Calu3 (cell line): ENCODE results near the gene DPP9. TPM values are rescaled to one million over a fixed set of nuclear protein-coding genes. Genes with fewer than 3 reads are reported as not detected.

ENCODE experiments used
- BruUV-seq: library from RNA; stranded (reverse); fragments of 400-500 nt; replicated peaks from 2 replicates; lab custom pipeline; 2021; lab: Mats Ljungman, UMichigan
- CTCF ChIA-PET: fragments of 300-600 bp; sonication (Branson Sonifier 250); formaldehyde crosslinking; loops from one replicate; lab custom pipeline; 2022; ENCODE audit warnings: antibody characterized with exemption; lab: Charles Lee
- DNase-seq: peaks from one replicate; pipeline ENCODE4 v3.0.0; 2022
- H3K27ac Mint-ChIP-seq: one replicate; pipeline ENCODE4 v1.8.0; 2022; ENCODE audit warnings: mixed read lengths; ENCODE audit not compliant: unreplicated experiment
- H3K27me3 Mint-ChIP-seq: one replicate; pipeline ENCODE4 v1.8.0; 2022; ENCODE audit warnings: mixed read lengths; ENCODE audit not compliant: unreplicated experiment
- H3K36me3 Mint-ChIP-seq: one replicate; pipeline ENCODE4 v1.8.0; 2022; ENCODE audit warnings: mild to moderate bottlenecking, moderate library complexity, mixed read lengths; ENCODE audit not compliant: insufficient read depth, unreplicated experiment
- H3K4me1 Mint-ChIP-seq: one replicate; pipeline ENCODE4 v1.8.0; 2022; ENCODE audit warnings: mild to moderate bottlenecking, low read depth, mixed read lengths; ENCODE audit not compliant: unreplicated experiment
- H3K4me3 Mint-ChIP-seq: one replicate; pipeline ENCODE4 v1.8.0; 2022; ENCODE audit warnings: mild to moderate bottlenecking, low read depth, moderate library complexity, mixed read lengths; ENCODE audit not compliant: unreplicated experiment
- H3K9me3 Mint-ChIP-seq: one replicate; pipeline ENCODE4 v1.8.0; 2022; ENCODE audit warnings: low read depth, mixed read lengths; ENCODE audit not compliant: unreplicated experiment
- CTCF ChIP-seq: fragments of 200-600 bp; IDR thresholded peaks from one replicate; pipeline ENCODE4 v1.8.0; 2022; ENCODE audit warnings: antibody characterized with exemption; ENCODE audit not compliant: unreplicated experiment
- intact Hi-C: fragments of 100-400 bp; cut with micrococcal nuclease; formaldehyde crosslinking; loops from one replicate; pipeline ENCODE4 v1.10.0; 2022; ENCODE audit not compliant: unreplicated experiment
- total RNA-seq: library from RNA; stranded (reverse); gene quantifications from 2 replicates; pipeline ENCODE4 v1.2.3, GENCODE V29; 2022

The DPP9 gene
- total RNA-seq, 1 experiment from 2014 or later: 59.2 TPM

DNA sequence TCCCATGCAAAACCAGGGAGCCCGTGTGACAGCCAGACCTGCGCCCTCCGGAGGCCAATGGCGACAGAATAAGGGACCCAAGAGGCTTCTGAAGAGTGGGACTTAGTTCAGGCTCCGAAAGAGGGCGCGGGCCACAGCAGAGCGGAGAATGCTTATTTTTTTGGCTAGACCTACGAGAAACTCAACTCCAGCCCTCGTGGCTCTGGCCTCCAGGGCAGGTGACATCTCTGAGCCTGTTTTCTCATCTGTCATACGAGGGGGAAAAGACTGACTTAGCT, 23.0 kb downstream of the DPP9 start:
- peaks cover 62% of the 10 kb centered on the region for H3K36me3 Mint-ChIP-seq
- DNase-seq: no peak
- no TSS peak for BruUV-seq
- no peaks in the 10 kb centered on the region for H3K9me3 Mint-ChIP-seq
- H3K27me3 Mint-ChIP-seq: no peaks in the 10 kb centered on the region
- no peak for TF ChIP-seq CTCF
- no peak overlapping the region for H3K27ac Mint-ChIP-seq
- intact Hi-C loops: no loop called here
- H3K4me1 Mint-ChIP-seq: peaks cover 4% of the 10 kb centered on the region
- CTCF ChIA-PET: no interaction called here
- no peak overlapping the region for H3K4me3 Mint-ChIP-seq

- CTCF ChIA-PET: no interaction called here
- no TSS peak for BruUV-seq
- H3K36me3 Mint-ChIP-seq: peaks cover 62% of the 10 kb centered on the region
Observed at GRCh38 chr19:4699826-4700692, 23.6 kb downstream of the DPP9 start.

GRCh38 chr19:4697304-4697703, 26.3 kb downstream of the DPP9 start:
- Mint-ChIP-seq H3K27me3 (no peaks in the 10 kb centered on the region), H3K36me3 (peaks cover 65% of the 10 kb centered on the region), H3K4me1 (peaks cover 12% of the 10 kb centered on the region), H3K4me3 (no peak overlapping the region), H3K27ac (no peak overlapping the region), H3K9me3 (no peaks in the 10 kb centered on the region)
- no TSS peak for BruUV-seq
- TF ChIP-seq CTCF: no peak
- no peak for DNase-seq
- CTCF ChIA-PET: no interaction called here
- intact Hi-C loops: no loop called here

More at GRCh38 chr19:4699826-4700692, 23.6 kb downstream of the DPP9 start:
- no peaks in the 10 kb centered on the region for H3K27me3 Mint-ChIP-seq
- no peaks in the 10 kb centered on the region for H3K4me1 Mint-ChIP-seq
- no peak overlapping the region for H3K4me3 Mint-ChIP-seq
- no peaks in the 10 kb centered on the region for H3K9me3 Mint-ChIP-seq
- no peak for DNase-seq
- no peak for TF ChIP-seq CTCF
- intact Hi-C loops: no loop called here
- H3K27ac Mint-ChIP-seq: no peak overlapping the region

GRCh38 chr19:4695224-4695731, 28.4 kb downstream of the DPP9 start:
- Mint-ChIP-seq H3K27me3 (no peaks in the 10 kb centered on the region), H3K9me3 (no peaks in the 10 kb centered on the region), H3K36me3 (peaks cover 64% of the 10 kb centered on the region), H3K4me3 (no peak overlapping the region), H3K27ac (no peak overlapping the region), H3K4me1 (peaks cover 12% of the 10 kb centered on the region)
- intact Hi-C loops: no loop called here
- no TSS peak for BruUV-seq
- no peak for TF ChIP-seq CTCF
- no peak for DNase-seq
- CTCF ChIA-PET: interaction anchor here (0.6 kb wide), 1 partner anchor 374 kb away, joined by 3 read pairs; no protein-coding TSS in a partner anchor
